ENCODE results near the gene ATP2C2.

- TF ChIP-seq, protein P1, sequence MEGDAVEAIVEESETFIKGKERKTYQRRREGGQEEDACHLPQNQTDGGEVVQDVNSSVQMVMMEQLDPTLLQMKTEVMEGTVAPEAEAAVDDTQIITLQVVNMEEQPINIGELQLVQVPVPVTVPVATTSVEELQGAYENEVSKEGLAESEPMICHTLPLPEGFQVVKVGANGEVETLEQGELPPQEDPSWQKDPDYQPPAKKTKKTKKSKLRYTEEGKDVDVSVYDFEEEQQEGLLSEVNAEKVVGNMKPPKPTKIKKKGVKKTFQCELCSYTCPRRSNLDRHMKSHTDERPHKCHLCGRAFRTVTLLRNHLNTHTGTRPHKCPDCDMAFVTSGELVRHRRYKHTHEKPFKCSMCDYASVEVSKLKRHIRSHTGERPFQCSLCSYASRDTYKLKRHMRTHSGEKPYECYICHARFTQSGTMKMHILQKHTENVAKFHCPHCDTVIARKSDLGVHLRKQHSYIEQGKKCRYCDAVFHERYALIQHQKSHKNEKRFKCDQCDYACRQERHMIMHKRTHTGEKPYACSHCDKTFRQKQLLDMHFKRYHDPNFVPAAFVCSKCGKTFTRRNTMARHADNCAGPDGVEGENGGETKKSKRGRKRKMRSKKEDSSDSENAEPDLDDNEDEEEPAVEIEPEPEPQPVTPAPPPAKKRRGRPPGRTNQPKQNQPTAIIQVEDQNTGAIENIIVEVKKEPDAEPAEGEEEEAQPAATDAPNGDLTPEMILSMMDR (IDR thresholded peaks at IDR 0.05; ENCODE audit: insufficient read depth, low read length, poor library complexity, severe bottlenecking) = no peak
- TF ChIP-seq EZH2phosphoT487 (conservative IDR thresholded peaks at IDR 0.05; ENCODE audit: low read length) = no peak
Observed at GRCh38 chr16:84355149-84355548, 13.2 kb upstream of the ATP2C2 start.

Measured in SU-DHL-6 (cell line).